Endothelial cell (in vitro differentiated cells): ENCODE results near the gene PTCD2. TPM values are rescaled to one million over a fixed set of nuclear protein-coding genes. Genes with fewer than 3 reads are reported as not detected.
"Not testable (repeated sequence)": the region's sequence is repeated elsewhere in the genome, so short reads cannot be mapped to it uniquely, and the experiment has no call there.

Experiments used
- DNase-seq: peaks from one replicate; pipeline ENCODE4 v3.0.0; 2021; ENCODE audit warnings: low spot score
- H3K27ac Mint-ChIP-seq: one replicate; pipeline ENCODE4 v1.8.0; 2021; ENCODE audit warnings: mixed read lengths, inconsistent platforms; ENCODE audit not compliant: unreplicated experiment
- H3K27me3 Mint-ChIP-seq: one replicate; pipeline ENCODE4 v1.8.0; 2021; ENCODE audit warnings: mild to moderate bottlenecking, moderate library complexity, mixed read lengths, inconsistent platforms; ENCODE audit not compliant: unreplicated experiment
- H3K36me3 Mint-ChIP-seq: one replicate; pipeline ENCODE4 v1.8.0; 2021; ENCODE audit warnings: mild to moderate bottlenecking, low read depth, mixed read lengths, inconsistent platforms; ENCODE audit not compliant: unreplicated experiment
- H3K4me1 Mint-ChIP-seq: one replicate; pipeline ENCODE4 v1.8.0; 2021; ENCODE audit warnings: mild to moderate bottlenecking, mixed read lengths, inconsistent platforms; ENCODE audit not compliant: unreplicated experiment
- H3K4me3 Mint-ChIP-seq: one replicate; pipeline ENCODE4 v1.8.0; 2021; ENCODE audit warnings: mild to moderate bottlenecking, mixed read lengths, inconsistent platforms; ENCODE audit not compliant: unreplicated experiment
- H3K9me3 Mint-ChIP-seq: one replicate; pipeline ENCODE4 v1.8.0; 2021; ENCODE audit warnings: mixed read lengths, inconsistent platforms; ENCODE audit not compliant: unreplicated experiment
- CTCF ChIP-seq: fragments of 200-600 bp; sonication (generic); IDR thresholded peaks from one replicate; pipeline ENCODE4 v1.5.0; 2021; ENCODE audit warnings: antibody characterized with exemption; ENCODE audit not compliant: unreplicated experiment
- total RNA-seq: library from RNA; stranded (reverse); fragmentation: NEBNext Ultra II Directional; extraction: Animal tissue kit (Norgen Biotek cat#: 25700); gene quantifications from one replicate; pipeline ENCODE4 v1.2.1, GENCODE V29; 2021; ENCODE audit not compliant: unreplicated experiment

Gene PTCD2
- total RNA-seq, 1 donor from 2014 or later: 7.5 TPM

- DNase-seq: no peak
- Mint-ChIP-seq H3K4me3 (no peak overlapping the region), H3K27ac (no peak overlapping the region), H3K27me3 (peaks cover 2% of the 10 kb centered on the region), H3K4me1 (no peaks in the 10 kb centered on the region), H3K36me3 (no peaks in the 10 kb centered on the region), H3K9me3 (no peaks in the 10 kb centered on the region)
- no peak for TF ChIP-seq CTCF
These were observed 24.6 kb upstream of the PTCD2 start for GRCh38 chr5:72295539-72295938.

- DNase-seq: no peak
- TF ChIP-seq CTCF: no peak
- Mint-ChIP-seq H3K4me1 (no peaks in the 10 kb centered on the region), H3K9me3 (no peaks in the 10 kb centered on the region), H3K27ac (no peak overlapping the region), H3K27me3 (peaks cover 2% of the 10 kb centered on the region), H3K36me3 (no peaks in the 10 kb centered on the region), H3K4me3 (no peak overlapping the region)
These were observed 23.9 kb upstream of the PTCD2 start for GRCh38 chr5:72296256-72296655.

GRCh38 chr5:72298136-72298535 is 22.0 kb upstream of the PTCD2 start:
- H3K36me3 Mint-ChIP-seq, H3K27ac Mint-ChIP-seq, H3K9me3 Mint-ChIP-seq, H3K4me1 Mint-ChIP-seq, DNase-seq, H3K4me3 Mint-ChIP-seq, H3K27me3 Mint-ChIP-seq: not testable (repeated sequence)

- no peak overlapping the region for H3K4me3 Mint-ChIP-seq
- no peaks in the 10 kb centered on the region for H3K36me3 Mint-ChIP-seq
- no peak for DNase-seq
- TF ChIP-seq CTCF: no peak
- H3K4me1 Mint-ChIP-seq: no peaks in the 10 kb centered on the region
- no peak overlapping the region for H3K27ac Mint-ChIP-seq
- peaks cover 2% of the 10 kb centered on the region for H3K27me3 Mint-ChIP-seq
- no peaks in the 10 kb centered on the region for H3K9me3 Mint-ChIP-seq
These were observed 21.5 kb upstream of the PTCD2 start for GRCh38 chr5:72298711-72299110.

- DNase-seq: no peak
- Mint-ChIP-seq H3K36me3 (no peaks in the 10 kb centered on the region), H3K4me1 (peaks cover 8% of the 10 kb centered on the region), H3K27ac (no peak overlapping the region), H3K4me3 (no peak overlapping the region), H3K27me3 (peaks cover 2% of the 10 kb centered on the region), H3K9me3 (no peaks in the 10 kb centered on the region)
- TF ChIP-seq CTCF: no peak
These were observed 19.4 kb upstream of the PTCD2 start for GRCh38 chr5:72300590-72301339.
